ENCODE data around the gene MCRIP2.
"Not testable (repeated sequence)": the region's sequence is repeated elsewhere in the genome, so short reads cannot be mapped to it uniquely, and the experiment has no call there.

Gene MCRIP2

GRCh38 chr16:641326-642188, at the start of gene MCRIP2:
Gene MCRIP2, plus strand, starts transcription at chr16:641828. Its CDS starts 164 bp downstream, at chr16:641992.
- peak within 1 kb of the TSS; percentile 83 for H3K9ac ChIP-seq (ENCODE audit: low read depth, low read length)
- no peaks in the 10 kb centered on the region for H3K27me3 ChIP-seq (ENCODE audit: control insufficient read depth, insufficient read depth, low read length)
- H3K36me3 ChIP-seq (ENCODE audit: control insufficient read depth, insufficient read depth, low read length): no peaks in the 10 kb centered on the region
- peak within 1 kb of the TSS; percentile 68 for H3K4me3 ChIP-seq (ENCODE audit: low read depth, low read length)
- H3K9me3 ChIP-seq (ENCODE audit: control insufficient read depth, insufficient read depth, low read length): no peaks in the 10 kb centered on the region
- peaks cover 5% of the 10 kb centered on the region for H3K4me1 ChIP-seq (ENCODE audit: control insufficient read depth, insufficient read depth, low read length)

- Histone ChIP-seq H3K36me3 (ENCODE audit: control insufficient read depth, insufficient read depth, low read length) (peaks cover 3% of the 10 kb centered on the region), H3K9ac (ENCODE audit: low read depth, low read length) (no peak overlapping the region), H3K9me3 (ENCODE audit: control insufficient read depth, insufficient read depth, low read length) (no peaks in the 10 kb centered on the region), H3K4me1 (ENCODE audit: control insufficient read depth, insufficient read depth, low read length) (no peaks in the 10 kb centered on the region), H3K27me3 (ENCODE audit: control insufficient read depth, insufficient read depth, low read length) (peaks cover 6% of the 10 kb centered on the region), H3K4me3 (ENCODE audit: low read depth, low read length) (no peak overlapping the region)
Measured at GRCh38 chr16:591892-592517, 49.6 kb upstream of the MCRIP2 start.

- Histone ChIP-seq H3K4me1 (ENCODE audit: control insufficient read depth, insufficient read depth, low read length) (no peaks in the 10 kb centered on the region), H3K9me3 (ENCODE audit: control insufficient read depth, insufficient read depth, low read length) (no peaks in the 10 kb centered on the region), H3K9ac (ENCODE audit: low read depth, low read length) (no peak overlapping the region), H3K27me3 (ENCODE audit: control insufficient read depth, insufficient read depth, low read length) (peaks cover 6% of the 10 kb centered on the region), H3K36me3 (ENCODE audit: control insufficient read depth, insufficient read depth, low read length) (peaks cover 3% of the 10 kb centered on the region), H3K4me3 (ENCODE audit: low read depth, low read length) (no peak overlapping the region)
Measured at GRCh38 chr16:592518-593306, 48.9 kb upstream of the MCRIP2 start.

GRCh38 chr16:593406-593805, 48.2 kb upstream of the MCRIP2 start:
- H3K9me3 ChIP-seq (ENCODE audit: control insufficient read depth, insufficient read depth, low read length): no peaks in the 10 kb centered on the region
- no peak overlapping the region for H3K4me3 ChIP-seq (ENCODE audit: low read depth, low read length)
- H3K36me3 ChIP-seq (ENCODE audit: control insufficient read depth, insufficient read depth, low read length): peaks cover 3% of the 10 kb centered on the region
- H3K9ac ChIP-seq (ENCODE audit: low read depth, low read length): no peak overlapping the region
- H3K27me3 ChIP-seq (ENCODE audit: control insufficient read depth, insufficient read depth, low read length): peaks cover 6% of the 10 kb centered on the region
- H3K4me1 ChIP-seq (ENCODE audit: control insufficient read depth, insufficient read depth, low read length): no peaks in the 10 kb centered on the region

- Histone ChIP-seq H3K4me1 (ENCODE audit: control insufficient read depth, insufficient read depth, low read length) (no peaks in the 10 kb centered on the region), H3K9ac (ENCODE audit: low read depth, low read length) (no peak overlapping the region), H3K27me3 (ENCODE audit: control insufficient read depth, insufficient read depth, low read length) (peaks cover 6% of the 10 kb centered on the region), H3K9me3 (ENCODE audit: control insufficient read depth, insufficient read depth, low read length) (no peaks in the 10 kb centered on the region), H3K4me3 (ENCODE audit: low read depth, low read length) (no peak overlapping the region), H3K36me3 (ENCODE audit: control insufficient read depth, insufficient read depth, low read length) (peaks cover 3% of the 10 kb centered on the region)
Measured at GRCh38 chr16:593807-594206, 47.8 kb upstream of the MCRIP2 start.

- Histone ChIP-seq H3K4me3 (ENCODE audit: low read depth, low read length) (no peak overlapping the region), H3K9me3 (ENCODE audit: control insufficient read depth, insufficient read depth, low read length) (no peaks in the 10 kb centered on the region), H3K36me3 (ENCODE audit: control insufficient read depth, insufficient read depth, low read length) (peaks cover 10% of the 10 kb centered on the region), H3K4me1 (ENCODE audit: control insufficient read depth, insufficient read depth, low read length) (no peaks in the 10 kb centered on the region), H3K27me3 (ENCODE audit: control insufficient read depth, insufficient read depth, low read length) (peaks cover 6% of the 10 kb centered on the region), H3K9ac (ENCODE audit: low read depth, low read length) (no peak overlapping the region)
Measured at GRCh38 chr16:595094-595528, 46.5 kb upstream of the MCRIP2 start.

- Histone ChIP-seq H3K27me3 (ENCODE audit: control insufficient read depth, insufficient read depth, low read length) (peaks cover under 1% of the 10 kb centered on the region), H3K4me3 (ENCODE audit: low read depth, low read length) (no peak overlapping the region), H3K36me3 (ENCODE audit: control insufficient read depth, insufficient read depth, low read length) (peaks cover 10% of the 10 kb centered on the region), H3K9ac (ENCODE audit: low read depth, low read length) (no peak overlapping the region), H3K4me1 (ENCODE audit: control insufficient read depth, insufficient read depth, low read length) (no peaks in the 10 kb centered on the region), H3K9me3 (ENCODE audit: control insufficient read depth, insufficient read depth, low read length) (no peaks in the 10 kb centered on the region)
Measured at GRCh38 chr16:595942-596735, 45.5 kb upstream of the MCRIP2 start.

GRCh38 chr16:596736-597060, 44.9 kb upstream of the MCRIP2 start:
- H3K4me1 ChIP-seq (ENCODE audit: control insufficient read depth, insufficient read depth, low read length): no peaks in the 10 kb centered on the region
- H3K27me3 ChIP-seq (ENCODE audit: control insufficient read depth, insufficient read depth, low read length): no peaks in the 10 kb centered on the region
- no peaks in the 10 kb centered on the region for H3K9me3 ChIP-seq (ENCODE audit: control insufficient read depth, insufficient read depth, low read length)
- H3K4me3 ChIP-seq (ENCODE audit: low read depth, low read length): no peak overlapping the region
- no peak overlapping the region for H3K9ac ChIP-seq (ENCODE audit: low read depth, low read length)
- peaks cover 12% of the 10 kb centered on the region for H3K36me3 ChIP-seq (ENCODE audit: control insufficient read depth, insufficient read depth, low read length)

GRCh38 chr16:597655-598054, 44.0 kb upstream of the MCRIP2 start:
- H3K9ac ChIP-seq (ENCODE audit: low read depth, low read length); H3K4me1 ChIP-seq (ENCODE audit: control insufficient read depth, insufficient read depth, low read length); H3K4me3 ChIP-seq (ENCODE audit: low read depth, low read length); H3K9me3 ChIP-seq (ENCODE audit: control insufficient read depth, insufficient read depth, low read length); H3K27me3 ChIP-seq (ENCODE audit: control insufficient read depth, insufficient read depth, low read length): not testable (repeated sequence)
- peaks cover 12% of the 10 kb centered on the region for H3K36me3 ChIP-seq (ENCODE audit: control insufficient read depth, insufficient read depth, low read length)

- Histone ChIP-seq H3K9ac (ENCODE audit: low read depth, low read length) (no peak overlapping the region), H3K27me3 (ENCODE audit: control insufficient read depth, insufficient read depth, low read length) (no peaks in the 10 kb centered on the region), H3K9me3 (ENCODE audit: control insufficient read depth, insufficient read depth, low read length) (no peaks in the 10 kb centered on the region), H3K4me3 (ENCODE audit: low read depth, low read length) (no peak overlapping the region), H3K36me3 (ENCODE audit: control insufficient read depth, insufficient read depth, low read length) (peaks cover 9% of the 10 kb centered on the region), H3K4me1 (ENCODE audit: control insufficient read depth, insufficient read depth, low read length) (no peaks in the 10 kb centered on the region)
Measured at GRCh38 chr16:598823-599739, 42.5 kb upstream of the MCRIP2 start.
